OCI-LY7 (cell line): ENCODE measurements around the gene SIVA1. TPM values are rescaled to one million over a fixed set of nuclear protein-coding genes. Genes with fewer than 3 reads are reported as not detected.

Experiments
- BruUV-seq: library from RNA; stranded (reverse); fragments of 400-500 nt; replicated peaks from 2 replicates; lab custom pipeline; 2021; lab: Mats Ljungman, UMichigan
- CTCF ChIA-PET: fragments of 300-600 bp; sonication (Branson Sonifier 250); formaldehyde crosslinking; loops from one replicate; lab custom pipeline; 2022; ENCODE audit warnings: antibody characterized with exemption; ENCODE audit not compliant: unreplicated experiment; lab: Charles Lee
- POLR2A ChIA-PET: fragments of 300-600 bp; sonication (Branson Sonifier 250); formaldehyde crosslinking; loops from one replicate; lab custom pipeline; 2022; ENCODE audit warnings: antibody characterized with exemption; lab: Charles Lee
- DNase-seq: peaks from one replicate; pipeline ENCODE4 v3.0.0-alpha.2; 2015; ENCODE audit warnings: low spot score
- H2AFZ ChIP-seq: fragments of 200-600 bp; sonication (generic), shearing (Covaris generic); 2 replicates; pipeline ENCODE4 v1.6.1; 2014; ENCODE audit warnings: mild to moderate bottlenecking, antibody characterized with exemption, low read length, moderate library complexity
- H3K27ac ChIP-seq: fragments of 200-600 bp; sonication (generic); 2 replicates; pipeline ENCODE4 v1.5.1; 2014; ENCODE audit warnings: mixed run types, low read depth, mild to moderate bottlenecking, moderate library complexity, low read length, inconsistent platforms; ENCODE audit not compliant: poor library complexity, severe bottlenecking
- H3K36me3 ChIP-seq: fragments of 200-600 bp; sonication (generic); 2 replicates; pipeline ENCODE4 v1.6.1; 2014; ENCODE audit warnings: mild to moderate bottlenecking, antibody characterized with exemption, low read length, moderate library complexity, mixed read lengths; ENCODE audit not compliant: insufficient read depth
- H3K4me1 ChIP-seq: fragments of 200-600 bp; sonication (generic); 2 replicates; pipeline ENCODE4 v1.5.1; 2014; ENCODE audit warnings: mild to moderate bottlenecking, low read length; ENCODE audit not compliant: insufficient read depth, poor library complexity, severe bottlenecking
- H3K4me2 ChIP-seq: fragments of 200-600 bp; sonication (generic); 2 replicates; pipeline ENCODE4 v1.6.1; 2014; ENCODE audit warnings: mild to moderate bottlenecking, low read length
- H3K4me3 ChIP-seq: fragments of 200-600 bp; sonication (generic); 2 replicates; pipeline ENCODE4 v1.5.1; 2014; ENCODE audit warnings: mild to moderate bottlenecking, low read depth, low read length; ENCODE audit not compliant: poor library complexity, severe bottlenecking
- H3K79me2 ChIP-seq: fragments of 200-600 bp; sonication (generic); 2 replicates; pipeline ENCODE4 v1.6.1; 2016; ENCODE audit warnings: low read depth, mild to moderate bottlenecking, low read length, moderate library complexity, mixed read lengths; ENCODE audit not compliant: insufficient read depth
- H3K9me2 ChIP-seq: fragments of 200-600 bp; sonication (generic); 2 replicates; pipeline ENCODE4 v1.6.1; 2016; ENCODE audit warnings: mild to moderate bottlenecking, low read length, mixed read lengths; ENCODE audit not compliant: insufficient read depth
- H3K9me3 ChIP-seq: fragments of 200-600 bp; sonication (generic); 2 replicates; pipeline ENCODE4 v1.6.1; 2014; ENCODE audit warnings: mild to moderate bottlenecking, mixed run types, low read length, mixed read lengths
- H4K20me1 ChIP-seq: fragments of 200-600 bp; sonication (generic); 2 replicates; pipeline ENCODE4 v1.6.1; 2014; ENCODE audit warnings: mild to moderate bottlenecking, antibody characterized with exemption, low read length, moderate library complexity, mixed read lengths; ENCODE audit not compliant: insufficient read depth
- EZH2phosphoT487 ChIP-seq: fragments of 200-600 bp; sonication (generic); IDR thresholded peaks from 2 replicates; pipeline ENCODE4 v1.6.1; 2018; ENCODE audit warnings: low read depth, borderline replicate concordance, mild to moderate bottlenecking, mixed run types, antibody characterized with exemption, low read length, moderate library complexity, mixed read lengths
- intact Hi-C: fragments of 100-400 bp; cut with micrococcal nuclease; formaldehyde crosslinking; loops from one replicate; pipeline ENCODE4 v1.10.0; 2022; ENCODE audit not compliant: unreplicated experiment
- total RNA-seq, 2 experiments: library from RNA; depleted of rRNA in 1 of 2; stranded (reverse); fragments of >200 nt in 1 of 2; shearing (Covaris generic) in 1 of 2; gene quantifications; 2 replicates each; pipeline ENCODE4 v1.2.3, GENCODE V29; 2014 to 2022
- TF ChIP-seq, protein P1 (sequence below): fragments of 200-600 bp; sonication (generic); conservative IDR thresholded peaks from 2 replicates; pipeline ENCODE4 v1.5.1; 2014; ENCODE audit warnings: mild to moderate bottlenecking, antibody characterized with exemption, low read length, moderate library complexity, mixed read lengths

The SIVA1 gene
- total RNA-seq, 2 experiments from 2014 or later: 111 to 244 TPM

DNA sequence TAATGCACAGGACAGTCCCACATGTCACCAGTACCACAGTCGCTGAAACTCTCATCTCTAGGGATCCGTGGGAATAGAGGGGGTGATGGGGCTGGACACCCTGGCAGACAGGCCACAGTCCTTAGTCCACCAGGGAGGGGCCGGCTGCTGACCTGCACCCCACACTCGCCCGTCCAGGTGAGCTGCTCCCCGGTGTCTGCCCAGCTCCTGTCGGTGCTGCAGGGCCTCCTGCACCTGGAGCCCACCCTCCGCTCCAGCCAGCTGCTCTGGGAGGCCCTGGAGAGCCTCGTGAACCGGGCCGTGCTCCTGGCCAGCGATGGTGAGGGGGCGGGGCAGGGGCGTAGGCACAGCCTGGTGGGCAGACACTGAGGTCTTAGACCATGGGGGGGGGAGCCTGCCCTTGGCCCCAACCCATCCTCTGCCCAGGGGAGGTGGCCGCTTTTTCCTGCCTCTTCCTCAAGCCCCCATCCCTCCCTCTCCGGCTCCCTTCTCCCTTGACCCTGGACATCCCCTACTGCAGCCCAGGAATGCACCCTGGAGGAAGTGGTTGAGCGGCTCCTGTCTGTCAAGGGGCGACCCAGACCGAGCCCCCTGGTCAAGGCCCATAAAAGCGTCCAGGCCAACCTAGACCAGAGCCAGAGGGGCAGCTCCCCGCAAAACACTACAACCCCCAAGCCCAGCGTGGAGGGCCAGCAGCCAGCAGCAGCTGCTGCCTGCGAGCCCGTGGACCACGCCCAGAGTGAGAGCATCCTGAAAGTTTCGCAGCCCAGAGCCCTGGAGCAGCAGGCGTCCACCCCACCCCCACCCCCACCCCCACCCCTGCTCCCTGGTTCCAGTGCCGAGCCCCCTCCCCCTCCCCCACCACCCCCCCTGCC is 46.0 kb upstream of the SIVA1 start:
- Histone ChIP-seq H3K27ac (no peak overlapping the region), H2AFZ (no peak overlapping the region), H3K79me2 (no peaks in the 10 kb centered on the region), H3K36me3 (peaks cover 34% of the 10 kb centered on the region), H3K4me2 (no peak overlapping the region), H3K4me3 (no peak overlapping the region), H3K4me1 (no peaks in the 10 kb centered on the region), H3K9me3 (no peaks in the 10 kb centered on the region), H3K9me2 (no peaks in the 10 kb centered on the region), H4K20me1 (no peaks in the 10 kb centered on the region)
- ChIA-PET POLR2A (no interaction called here), CTCF (no interaction called here)
- no peak for DNase-seq
- TF ChIP-seq EZH2phosphoT487: no peak
- TF ChIP-seq, protein P1, sequence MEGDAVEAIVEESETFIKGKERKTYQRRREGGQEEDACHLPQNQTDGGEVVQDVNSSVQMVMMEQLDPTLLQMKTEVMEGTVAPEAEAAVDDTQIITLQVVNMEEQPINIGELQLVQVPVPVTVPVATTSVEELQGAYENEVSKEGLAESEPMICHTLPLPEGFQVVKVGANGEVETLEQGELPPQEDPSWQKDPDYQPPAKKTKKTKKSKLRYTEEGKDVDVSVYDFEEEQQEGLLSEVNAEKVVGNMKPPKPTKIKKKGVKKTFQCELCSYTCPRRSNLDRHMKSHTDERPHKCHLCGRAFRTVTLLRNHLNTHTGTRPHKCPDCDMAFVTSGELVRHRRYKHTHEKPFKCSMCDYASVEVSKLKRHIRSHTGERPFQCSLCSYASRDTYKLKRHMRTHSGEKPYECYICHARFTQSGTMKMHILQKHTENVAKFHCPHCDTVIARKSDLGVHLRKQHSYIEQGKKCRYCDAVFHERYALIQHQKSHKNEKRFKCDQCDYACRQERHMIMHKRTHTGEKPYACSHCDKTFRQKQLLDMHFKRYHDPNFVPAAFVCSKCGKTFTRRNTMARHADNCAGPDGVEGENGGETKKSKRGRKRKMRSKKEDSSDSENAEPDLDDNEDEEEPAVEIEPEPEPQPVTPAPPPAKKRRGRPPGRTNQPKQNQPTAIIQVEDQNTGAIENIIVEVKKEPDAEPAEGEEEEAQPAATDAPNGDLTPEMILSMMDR: no peak
- intact Hi-C loops: no loop called here
- BruUV-seq: no TSS peak

DNA sequence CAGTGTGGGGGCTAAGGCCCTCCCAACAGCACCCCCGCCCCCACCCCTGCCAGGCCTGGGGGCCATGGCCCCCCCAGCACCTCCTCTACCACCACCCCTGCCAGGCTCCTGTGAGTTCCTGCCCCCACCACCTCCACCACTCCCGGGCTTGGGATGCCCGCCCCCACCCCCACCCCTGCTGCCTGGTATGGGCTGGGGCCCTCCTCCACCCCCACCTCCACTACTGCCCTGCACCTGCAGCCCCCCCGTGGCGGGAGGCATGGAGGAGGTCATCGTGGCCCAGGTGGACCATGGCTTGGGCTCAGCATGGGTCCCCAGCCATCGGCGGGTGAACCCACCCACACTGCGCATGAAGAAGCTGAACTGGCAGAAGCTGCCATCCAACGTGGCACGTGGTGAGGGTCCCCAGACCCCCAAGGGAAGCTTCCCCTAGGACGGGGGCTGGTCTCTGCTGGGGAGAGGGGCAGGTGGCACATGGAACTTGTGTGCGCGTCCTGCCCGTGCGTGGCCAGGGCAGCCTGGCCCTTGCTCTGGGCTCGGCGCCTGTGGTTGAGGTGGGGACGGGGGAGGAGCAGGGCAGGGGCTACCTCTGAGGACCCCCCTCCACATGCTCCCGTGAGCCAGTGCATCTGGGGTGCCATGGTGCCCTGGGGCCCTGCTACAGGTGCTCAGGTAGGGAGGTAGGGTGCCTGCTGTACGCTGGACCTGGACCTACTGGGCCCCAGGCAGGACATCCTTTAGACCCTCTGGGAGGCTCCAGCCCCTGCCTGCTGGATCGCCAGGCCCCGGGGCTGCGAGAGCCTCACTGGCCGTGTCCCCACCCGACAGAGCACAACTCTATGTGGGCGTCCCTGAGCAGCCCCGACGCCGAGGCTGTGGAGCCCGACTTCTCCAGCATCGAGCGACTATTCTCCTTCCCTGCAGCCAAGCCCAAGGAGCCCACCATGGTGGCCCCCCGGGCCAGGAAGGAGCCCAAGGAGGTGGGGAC is 45.0 kb upstream of the SIVA1 start:
- peaks cover 30% of the 10 kb centered on the region for H3K36me3 ChIP-seq
- H3K4me3 ChIP-seq: no peak overlapping the region
- TF ChIP-seq, protein P1: no peak
- no peak for TF ChIP-seq EZH2phosphoT487
- no peak overlapping the region for H3K4me2 ChIP-seq
- ChIA-PET POLR2A (no interaction called here), CTCF (no interaction called here)
- H3K9me3 ChIP-seq: no peaks in the 10 kb centered on the region
- H2AFZ ChIP-seq: no peak overlapping the region
- H3K9me2 ChIP-seq: no peaks in the 10 kb centered on the region
- no TSS peak for BruUV-seq
- no peaks in the 10 kb centered on the region for H3K4me1 ChIP-seq
- intact Hi-C loops: loop anchor here (1.0 kb wide), 1 partner anchor 58 kb away; no protein-coding TSS in a partner anchor
- no peak for DNase-seq
- no peak overlapping the region for H3K27ac ChIP-seq
- H3K79me2 ChIP-seq: no peaks in the 10 kb centered on the region
- H4K20me1 ChIP-seq: no peaks in the 10 kb centered on the region
